SW 1271 (cell line): ENCODE measurements around the gene SLC25A6.
"Not testable (repeated sequence)": the region's sequence is repeated elsewhere in the genome, so short reads cannot be mapped to it uniquely, and the experiment has no call there.

ENCODE experiments used
- DNase-seq, 2 experiments: peaks; one replicate each; lab custom pipeline; 2025; lab: John Stamatoyannopoulos, UW

Gene SLC25A6

GRCh38 chrX:1354036-1355019 lies 37.6 kb downstream of the SLC25A6 start:
- DNase-seq, result no peak

- no peak for DNase-seq
These were observed 39.8 kb downstream of the SLC25A6 start for GRCh38 chrX:1351981-1352714.

- DNase-seq, result not testable (repeated sequence)
These were observed 42.3 kb downstream of the SLC25A6 start for GRCh38 chrX:1349606-1350005.

GRCh38 chrX:1341545-1342184 lies 50.2 kb downstream of the SLC25A6 start:
- DNase-seq, result no peak

- DNase-seq, result no peak
These were observed 54.7 kb downstream of the SLC25A6 start for GRCh38 chrX:1336948-1337779.

GRCh38 chrX:1336331-1336943 lies 55.5 kb downstream of the SLC25A6 start, which contains the start of gene IL3RA:
Gene IL3RA, plus strand, starts transcription at chrX:1336785. Its CDS starts 4,981 bp downstream, at chrX:1341766.
- DNase-seq, result no peak
